Glutamatergic neuron (in vitro differentiated cells): ENCODE results near the gene STIP1. TPM values are rescaled to one million over a fixed set of nuclear protein-coding genes. Genes with fewer than 3 reads are reported as not detected.
A peak's percentile ranks its signal among the peaks of the same experiment; 100 is the strongest.

Experiments
- DNase-seq: peaks from one replicate; pipeline ENCODE4 v3.0.0; 2022
- H3K27ac Mint-ChIP-seq: one replicate; pipeline ENCODE4 v1.8.0; 2020; ENCODE audit warnings: mild to moderate bottlenecking, mixed read lengths, inconsistent platforms; ENCODE audit not compliant: unreplicated experiment
- H3K27me3 Mint-ChIP-seq: one replicate; pipeline ENCODE4 v1.8.0; 2020; ENCODE audit warnings: mild to moderate bottlenecking, moderate library complexity, mixed read lengths, inconsistent platforms; ENCODE audit not compliant: unreplicated experiment
- H3K36me3 Mint-ChIP-seq: one replicate; pipeline ENCODE4 v1.8.0; 2020; ENCODE audit warnings: mild to moderate bottlenecking, mixed read lengths, inconsistent platforms; ENCODE audit not compliant: unreplicated experiment
- H3K4me1 Mint-ChIP-seq: one replicate; pipeline ENCODE4 v1.8.0; 2020; ENCODE audit warnings: mild to moderate bottlenecking, low read depth, mixed read lengths, inconsistent platforms; ENCODE audit not compliant: unreplicated experiment
- H3K4me3 Mint-ChIP-seq: one replicate; pipeline ENCODE4 v1.8.0; 2020; ENCODE audit warnings: mild to moderate bottlenecking, mixed read lengths, inconsistent platforms; ENCODE audit not compliant: unreplicated experiment
- H3K9me3 Mint-ChIP-seq: one replicate; pipeline ENCODE4 v1.8.0; 2020; ENCODE audit warnings: mild to moderate bottlenecking, moderate library complexity, mixed read lengths, inconsistent platforms; ENCODE audit not compliant: unreplicated experiment
- CTCF ChIP-seq: fragments of 200-600 bp; sonication (generic); IDR thresholded peaks from one replicate; pipeline ENCODE4 v1.5.0; 2021; ENCODE audit not compliant: partially characterized antibody, unreplicated experiment
- total RNA-seq: library from RNA; stranded (reverse); fragmentation: NEBNext Ultra II Directional; extraction: Animal tissue kit (Norgen Biotek cat#: 25700); gene quantifications from one replicate; pipeline ENCODE4 v1.2.1, GENCODE V29; 2021; ENCODE audit not compliant: unreplicated experiment

STIP1 gene
- total RNA-seq, 1 donor from 2014 or later = 160 TPM

GRCh38 chr11:64165842-64166635, 19.9 kb upstream of the STIP1 start, which contains the start of gene MACROD1:
MACROD1 (minus strand) TSS chr11:64166113; CDS start chr11:64165994, 119 bp downstream.
- Mint-ChIP-seq H3K4me1 (peaks cover 4% of the 10 kb centered on the region), H3K4me3 (peak within 1 kb of the TSS; percentile 81), H3K27ac (peak within 1 kb of the TSS; percentile 52), H3K27me3 (peaks cover 2% of the 10 kb centered on the region), H3K36me3 (no peaks in the 10 kb centered on the region), H3K9me3 (peaks cover 2% of the 10 kb centered on the region)
- no peak for TF ChIP-seq CTCF
- peak; percentile 86 for DNase-seq

- Mint-ChIP-seq H3K27me3 (peaks cover 2% of the 10 kb centered on the region), H3K27ac (no peak overlapping the region), H3K4me1 (no peaks in the 10 kb centered on the region), H3K4me3 (no peak overlapping the region), H3K9me3 (peaks cover 2% of the 10 kb centered on the region), H3K36me3 (no peaks in the 10 kb centered on the region)
- TF ChIP-seq CTCF = no peak
- DNase-seq = no peak
Measured at GRCh38 chr11:64170419-64170818, 15.6 kb upstream of the STIP1 start.

GRCh38 chr11:64173616-64174355, 12.2 kb upstream of the STIP1 start:
- no peak for DNase-seq
- peaks cover 10% of the 10 kb centered on the region for H3K9me3 Mint-ChIP-seq
- no peaks in the 10 kb centered on the region for H3K27me3 Mint-ChIP-seq
- H3K36me3 Mint-ChIP-seq = no peaks in the 10 kb centered on the region
- no peaks in the 10 kb centered on the region for H3K4me1 Mint-ChIP-seq
- TF ChIP-seq CTCF = no peak
- peak overlapping the region; percentile 30 for H3K4me3 Mint-ChIP-seq
- H3K27ac Mint-ChIP-seq = no peak overlapping the region

- Mint-ChIP-seq H3K27me3 (no peaks in the 10 kb centered on the region), H3K4me3 (no peak overlapping the region), H3K36me3 (no peaks in the 10 kb centered on the region), H3K27ac (no peak overlapping the region), H3K4me1 (peaks cover 13% of the 10 kb centered on the region), H3K9me3 (peaks cover 10% of the 10 kb centered on the region)
- DNase-seq = no peak
- no peak for TF ChIP-seq CTCF
Measured at GRCh38 chr11:64176751-64177150, 9.2 kb upstream of the STIP1 start.

- no peak overlapping the region for H3K4me3 Mint-ChIP-seq
- H3K36me3 Mint-ChIP-seq = no peaks in the 10 kb centered on the region
- TF ChIP-seq CTCF = no peak
- H3K9me3 Mint-ChIP-seq = peaks cover 10% of the 10 kb centered on the region
- H3K4me1 Mint-ChIP-seq = peaks cover 16% of the 10 kb centered on the region
- H3K27ac Mint-ChIP-seq = no peak overlapping the region
- H3K27me3 Mint-ChIP-seq = peaks cover 1% of the 10 kb centered on the region
- DNase-seq = no peak
Measured at GRCh38 chr11:64178203-64178602, 7.8 kb upstream of the STIP1 start.
